OCI-LY1 (cell line): ENCODE results near the gene ADD2.

Experiments used
- EZH2 ChIP-seq: fragments of 200-600 bp; sonication (generic), shearing (Covaris generic); IDR thresholded peaks from 2 replicates; pipeline ENCODE4 v1.8.0; 2017; ENCODE audit warnings: borderline replicate concordance, mixed run types, mild to moderate bottlenecking, antibody characterized with exemption, low read length, moderate library complexity, mixed read lengths
- TF ChIP-seq, protein P1 (sequence below): fragments of 200-600 bp; sonication (generic), shearing (Covaris generic); IDR thresholded peaks from 2 replicates; pipeline ENCODE4 v1.5.1; 2017; ENCODE audit warnings: mild to moderate bottlenecking, antibody characterized with exemption, low read length, moderate library complexity, mixed read lengths

DNA sequence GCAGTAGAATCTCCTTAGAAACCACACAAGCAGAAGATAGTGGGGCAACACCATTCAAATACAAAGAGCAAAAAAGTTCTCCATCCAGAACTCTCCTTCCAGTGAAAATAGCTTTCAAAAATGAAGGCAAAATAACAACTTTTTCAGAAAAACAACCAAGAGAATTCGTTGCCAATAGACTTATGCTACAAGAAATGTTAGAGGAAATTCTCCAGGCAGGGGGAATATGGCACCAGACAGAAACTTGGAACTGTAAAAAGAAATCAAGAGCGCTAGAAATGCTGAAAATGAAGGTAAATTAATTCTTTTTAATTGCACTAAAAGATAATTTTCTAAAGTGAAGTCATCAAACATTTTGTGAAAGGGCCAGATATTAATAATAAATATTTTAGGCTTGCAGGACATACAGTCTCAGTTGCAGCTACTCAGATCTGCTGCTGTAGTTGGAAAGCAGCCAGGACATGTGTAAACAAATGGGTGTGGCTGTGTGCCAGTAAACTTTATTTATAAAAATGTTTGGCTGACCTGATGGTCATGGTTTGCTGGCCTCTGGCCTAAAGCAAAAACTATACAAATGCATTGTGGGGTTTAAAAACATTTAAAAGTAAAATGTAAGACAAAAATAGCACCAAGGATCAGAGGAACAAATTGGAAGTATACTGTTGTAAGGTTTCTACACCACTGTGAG lies 140.6 kb downstream of the ADD2 start:
- TF ChIP-seq, protein P1, sequence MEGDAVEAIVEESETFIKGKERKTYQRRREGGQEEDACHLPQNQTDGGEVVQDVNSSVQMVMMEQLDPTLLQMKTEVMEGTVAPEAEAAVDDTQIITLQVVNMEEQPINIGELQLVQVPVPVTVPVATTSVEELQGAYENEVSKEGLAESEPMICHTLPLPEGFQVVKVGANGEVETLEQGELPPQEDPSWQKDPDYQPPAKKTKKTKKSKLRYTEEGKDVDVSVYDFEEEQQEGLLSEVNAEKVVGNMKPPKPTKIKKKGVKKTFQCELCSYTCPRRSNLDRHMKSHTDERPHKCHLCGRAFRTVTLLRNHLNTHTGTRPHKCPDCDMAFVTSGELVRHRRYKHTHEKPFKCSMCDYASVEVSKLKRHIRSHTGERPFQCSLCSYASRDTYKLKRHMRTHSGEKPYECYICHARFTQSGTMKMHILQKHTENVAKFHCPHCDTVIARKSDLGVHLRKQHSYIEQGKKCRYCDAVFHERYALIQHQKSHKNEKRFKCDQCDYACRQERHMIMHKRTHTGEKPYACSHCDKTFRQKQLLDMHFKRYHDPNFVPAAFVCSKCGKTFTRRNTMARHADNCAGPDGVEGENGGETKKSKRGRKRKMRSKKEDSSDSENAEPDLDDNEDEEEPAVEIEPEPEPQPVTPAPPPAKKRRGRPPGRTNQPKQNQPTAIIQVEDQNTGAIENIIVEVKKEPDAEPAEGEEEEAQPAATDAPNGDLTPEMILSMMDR: no peak
- TF ChIP-seq EZH2: no peak
